HG03571 (cell line): ENCODE results near the gene CAPN9.

Experiments
- ATAC-seq: cut with Tn5 transposase; IDR thresholded peaks from one replicate; pipeline ENCODE4 v1.9.1; 2021; ENCODE audit not compliant: unreplicated experiment

Gene CAPN9

DNA sequence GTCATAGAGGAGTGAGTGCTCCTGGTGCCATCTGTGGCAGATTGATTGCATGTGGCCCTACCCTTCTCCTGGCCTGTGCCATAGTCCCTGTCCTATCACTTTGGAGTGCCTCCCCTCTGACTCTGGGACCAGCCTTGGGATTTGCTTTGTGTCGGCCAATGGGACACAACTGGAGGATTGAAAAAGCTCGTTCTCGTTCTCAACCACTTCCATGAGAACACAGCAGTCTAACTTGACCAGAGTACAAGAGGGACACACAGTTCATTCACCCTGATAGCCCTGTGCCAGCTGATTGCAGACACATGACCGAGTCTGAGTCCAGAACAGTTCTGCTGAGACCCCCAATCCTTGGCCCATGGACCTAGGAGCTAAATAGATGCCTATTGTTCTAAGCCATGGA, 73.4 kb downstream of the CAPN9 start:
- ATAC-seq, result no peak

GRCh38 chr1:230821346-230821745, 74.2 kb downstream of the CAPN9 start:
- ATAC-seq, result no peak

DNA sequence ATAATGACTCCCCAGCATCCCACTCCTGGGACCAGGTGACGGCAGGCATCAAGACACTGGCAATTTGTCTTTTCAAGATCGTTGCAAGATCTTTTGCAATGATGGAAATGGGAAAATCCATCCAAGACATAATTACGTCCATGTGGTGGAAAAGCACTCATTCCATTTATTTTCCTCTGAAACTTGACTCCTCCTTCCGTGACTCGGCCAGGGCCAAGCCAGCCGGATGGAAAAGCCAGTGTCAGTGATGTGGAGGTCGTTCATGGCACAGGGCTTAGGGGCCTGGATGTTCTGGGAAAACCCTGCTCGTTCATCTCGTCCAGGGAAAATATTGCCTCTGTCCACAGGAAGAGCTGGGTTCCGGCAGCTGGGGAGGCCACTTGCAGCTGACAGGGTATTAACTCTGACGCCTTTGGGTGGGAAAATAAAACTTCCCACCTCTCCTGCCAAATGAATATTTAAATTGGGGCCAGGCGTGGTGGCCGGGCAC, 74.9 kb downstream of the CAPN9 start:
- ATAC-seq, result no peak

DNA sequence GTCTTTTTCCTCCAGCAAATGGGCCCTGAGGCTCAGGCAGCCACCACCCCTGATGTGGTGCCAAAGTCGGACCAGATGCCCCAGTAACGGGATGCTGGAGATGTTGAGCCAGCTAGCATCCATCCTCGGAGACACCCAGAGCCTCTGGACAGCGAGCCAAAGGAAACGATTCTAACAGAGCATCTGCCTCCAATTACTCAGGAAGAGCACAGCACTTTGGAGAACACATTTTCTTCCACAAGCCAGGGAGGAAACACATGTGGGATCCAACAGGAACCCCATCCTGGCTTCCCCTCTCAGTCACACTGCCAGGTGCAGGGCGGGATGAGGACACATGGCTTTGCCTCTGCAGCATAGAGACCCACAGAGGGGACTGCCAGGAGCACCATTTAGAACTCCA, 76.2 kb downstream of the CAPN9 start:
- no peak for ATAC-seq

- ATAC-seq, result no peak
These were observed 76.8 kb downstream of the CAPN9 start for GRCh38 chr1:230823931-230824381.

DNA sequence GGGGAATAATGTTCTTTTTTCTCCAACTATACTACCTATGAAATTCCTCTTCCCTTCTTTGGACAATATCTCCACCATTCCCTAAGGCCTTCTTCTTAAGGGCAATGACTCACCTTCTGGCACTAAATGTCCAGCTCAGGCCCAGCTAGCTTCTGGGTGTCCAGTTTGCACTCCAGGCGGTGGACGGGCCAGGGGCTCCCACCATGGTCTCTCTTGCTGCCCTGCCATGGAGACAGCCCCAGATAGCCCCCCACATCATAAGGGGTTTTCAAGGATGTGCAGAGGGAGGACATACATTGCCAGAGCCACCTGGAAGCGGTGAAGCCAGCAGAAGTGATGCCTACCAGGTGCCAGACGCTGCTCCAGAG, 77.3 kb downstream of the CAPN9 start:
- ATAC-seq, result no peak

- ATAC-seq, result no peak
These were observed 77.9 kb downstream of the CAPN9 start for GRCh38 chr1:230824919-230825721.

DNA sequence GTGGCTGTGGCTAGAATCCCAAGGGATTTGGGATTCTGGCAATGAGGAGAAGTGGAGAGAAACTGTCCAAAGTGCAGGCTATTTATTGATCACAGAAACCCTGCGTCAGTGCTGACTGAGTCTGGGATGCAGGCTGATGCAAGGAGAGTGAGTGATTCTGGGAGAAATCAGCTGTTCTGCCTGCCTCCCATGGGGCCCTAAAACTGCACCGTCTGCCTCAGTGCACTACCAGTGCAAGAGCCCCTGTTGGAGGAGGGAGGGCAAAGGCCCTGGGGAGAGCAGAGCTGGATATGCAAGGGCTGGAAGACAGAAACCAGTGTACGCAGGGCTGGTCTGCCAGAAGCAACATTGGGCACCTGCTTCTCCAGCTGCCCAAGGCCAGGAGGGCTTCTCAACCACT, 78.6 kb downstream of the CAPN9 start:
- no peak for ATAC-seq

GRCh38 chr1:230826166-230826875, 79.1 kb downstream of the CAPN9 start:
- ATAC-seq, result no peak

DNA sequence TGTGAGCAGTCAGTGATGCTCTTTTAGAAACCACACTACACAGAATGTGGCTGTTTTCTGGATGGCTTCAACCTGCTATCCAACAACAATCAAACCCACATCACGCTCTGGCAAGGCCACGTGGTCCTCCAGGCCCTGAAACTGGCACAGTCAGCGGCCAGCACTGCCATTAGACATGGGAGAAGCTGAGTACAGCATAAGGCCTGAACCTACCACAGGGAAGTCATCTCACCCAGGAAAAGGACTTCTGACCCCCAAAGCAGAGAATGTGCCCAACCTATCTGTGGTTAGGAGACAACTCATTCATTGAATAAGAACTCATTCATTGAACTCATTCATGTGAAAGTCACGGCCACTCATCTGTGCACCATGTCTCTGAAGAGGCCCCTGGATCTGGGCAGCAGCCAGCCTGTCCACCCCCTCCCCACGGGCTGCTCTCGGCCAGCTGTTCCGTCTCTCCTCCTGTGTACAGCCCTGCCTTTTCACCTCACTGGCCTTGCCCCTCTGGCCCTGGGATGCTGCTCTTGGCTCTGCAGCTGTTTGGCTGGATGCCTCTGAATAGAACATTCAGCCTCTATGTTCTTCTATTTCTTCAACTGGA, 80.0 kb downstream of the CAPN9 start:
- ATAC-seq, result no peak

DNA sequence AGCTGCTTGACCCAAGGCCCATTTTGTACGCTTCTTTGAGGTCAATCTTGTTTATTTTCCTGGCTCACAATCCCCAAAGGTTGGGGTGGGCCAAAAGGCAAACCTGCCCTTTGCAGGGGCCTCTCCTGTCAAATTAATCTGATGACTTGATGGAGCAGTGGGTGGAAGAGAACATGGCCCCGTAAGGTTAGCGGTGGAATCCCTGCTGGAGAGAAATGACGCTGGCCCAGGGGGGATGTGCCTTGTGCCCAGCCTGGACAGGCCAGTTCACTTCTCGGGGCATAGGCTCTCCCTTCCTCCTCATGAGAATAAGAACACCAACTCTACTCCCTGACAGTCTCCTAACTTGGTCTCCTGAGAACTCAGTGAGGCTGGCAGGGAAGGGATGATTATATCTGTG, 80.6 kb downstream of the CAPN9 start:
- no peak for ATAC-seq

- ATAC-seq, result no peak
These were observed 81.2 kb downstream of the CAPN9 start for GRCh38 chr1:230828421-230828820.

- ATAC-seq, result no peak
These were observed 84.6 kb downstream of the CAPN9 start for GRCh38 chr1:230831771-230832170.

- no peak for ATAC-seq
These were observed 85.3 kb downstream of the CAPN9 start for GRCh38 chr1:230832476-230832875.

DNA sequence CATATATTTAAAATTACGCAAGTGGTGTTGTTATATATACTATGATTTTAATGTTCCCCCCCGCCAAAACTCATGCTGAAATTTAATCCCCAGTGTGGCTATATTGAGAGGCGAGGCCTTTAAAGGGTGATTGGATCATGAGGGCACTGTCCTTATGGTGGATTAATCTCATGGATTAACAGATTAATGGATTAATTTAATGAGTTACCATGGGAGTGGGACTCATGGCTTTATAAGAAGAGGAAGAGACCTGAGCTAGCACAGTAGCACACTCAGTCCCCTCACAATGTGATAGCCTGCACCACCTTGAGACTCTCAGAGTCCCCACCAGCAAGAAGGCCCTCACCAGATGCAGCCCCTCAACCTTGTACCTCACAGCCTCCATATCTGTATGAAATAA, 86.3 kb downstream of the CAPN9 start:
- no peak for ATAC-seq

DNA sequence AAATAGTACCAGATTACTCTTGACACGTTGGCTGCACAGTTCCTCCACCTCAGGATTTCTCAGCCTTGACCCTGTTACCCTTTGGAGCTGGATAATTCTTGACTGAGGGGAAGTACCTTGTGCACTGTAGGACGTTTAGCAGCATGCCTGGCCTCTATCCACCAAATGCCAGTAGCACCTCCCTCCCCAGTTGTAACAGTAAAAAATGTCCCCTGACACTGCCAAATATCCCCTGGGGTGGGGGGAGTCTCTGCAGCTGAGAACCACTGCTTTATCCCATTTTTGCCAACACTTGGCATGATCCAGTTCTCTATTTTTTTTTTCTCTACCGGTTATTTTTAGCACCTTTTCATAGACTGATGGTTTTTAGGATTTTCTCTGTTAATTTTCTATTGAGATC, 87.1 kb downstream of the CAPN9 start:
- ATAC-seq, result no peak

DNA sequence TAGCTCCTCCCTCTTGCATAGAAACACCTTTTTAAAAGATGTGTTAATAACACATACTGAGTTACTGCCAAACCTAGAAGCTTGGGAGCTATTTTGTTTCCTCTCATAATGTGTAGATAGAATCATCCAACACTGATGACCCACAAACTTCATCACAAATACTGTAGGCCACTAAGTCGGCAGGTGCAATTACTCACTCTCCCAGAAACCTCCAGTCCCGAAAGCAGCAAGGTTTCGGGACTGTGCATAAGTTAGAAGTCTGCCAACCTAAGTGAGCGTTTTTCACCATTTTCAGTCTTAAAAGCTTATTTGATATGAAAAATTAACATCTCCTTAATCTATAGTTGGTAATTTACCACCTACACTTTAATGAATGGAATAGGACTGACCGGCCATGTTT, 89.2 kb downstream of the CAPN9 start:
- ATAC-seq, result no peak

DNA sequence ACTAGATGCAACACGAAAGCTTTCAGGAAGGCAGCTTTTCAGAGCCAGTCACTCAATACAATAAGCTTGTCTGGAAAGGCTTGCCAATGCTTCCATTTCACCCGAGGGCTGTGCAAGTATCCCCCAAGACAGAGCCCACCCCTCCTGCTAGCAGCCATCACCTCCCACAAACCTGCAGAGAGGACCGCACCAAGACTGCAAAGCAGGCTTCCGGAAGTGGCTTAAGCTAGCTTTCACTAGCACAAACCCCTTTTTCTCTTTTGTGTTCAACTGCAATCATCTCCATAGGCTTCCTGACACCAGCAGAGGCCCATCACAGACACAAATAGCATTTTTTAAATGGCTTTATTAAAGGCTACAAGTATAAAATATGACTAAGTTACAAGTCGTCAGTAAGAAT, 89.6 kb downstream of the CAPN9 start:
- ATAC-seq, result no peak

GRCh38 chr1:230839173-230839572, 92.0 kb downstream of the CAPN9 start:
- no peak for ATAC-seq

DNA sequence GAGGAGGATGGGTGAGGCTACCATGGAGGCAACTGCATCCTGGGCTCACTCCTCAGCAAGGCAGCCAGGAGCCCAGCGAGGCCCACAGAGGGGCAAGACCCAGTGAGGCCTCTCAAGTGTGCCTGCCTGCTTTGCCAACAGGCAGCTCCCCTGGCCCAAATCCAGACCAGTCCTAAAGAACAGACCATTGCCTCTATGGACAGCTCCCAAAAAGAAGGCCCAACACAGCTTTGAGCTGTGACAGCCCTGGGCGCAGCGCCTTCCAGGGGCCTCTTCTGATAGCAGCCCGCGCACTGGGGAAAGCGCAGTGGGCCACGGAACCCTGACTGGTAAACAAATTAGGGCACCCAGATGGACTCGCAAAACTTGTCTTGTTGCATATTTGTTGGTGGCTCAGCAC, 95.6 kb downstream of the CAPN9 start:
- no peak for ATAC-seq

GRCh38 chr1:230843503-230844309, 96.5 kb downstream of the CAPN9 start:
- ATAC-seq, result no peak
